ACHN (cell line): ENCODE measurements around the gene PEX12.
A peak's percentile ranks its signal among the peaks of the same experiment; 100 is the strongest.
"Not testable (repeated sequence)": the region's sequence is repeated elsewhere in the genome, so short reads cannot be mapped to it uniquely, and the experiment has no call there.

Experiments
- DNase-seq: peaks from one replicate; pipeline ENCODE4 v3.0.0-alpha.2; 2015
- in situ Hi-C: cut with HindIII; loops from 2 replicates; pipeline ENCODE4 v1.10.0; 2017; ENCODE audit warnings: low sequenced_read_pairs, low pct_ligation_motif_present, low pct_unique_long_range_greater_than_20kb

The PEX12 gene

DNA sequence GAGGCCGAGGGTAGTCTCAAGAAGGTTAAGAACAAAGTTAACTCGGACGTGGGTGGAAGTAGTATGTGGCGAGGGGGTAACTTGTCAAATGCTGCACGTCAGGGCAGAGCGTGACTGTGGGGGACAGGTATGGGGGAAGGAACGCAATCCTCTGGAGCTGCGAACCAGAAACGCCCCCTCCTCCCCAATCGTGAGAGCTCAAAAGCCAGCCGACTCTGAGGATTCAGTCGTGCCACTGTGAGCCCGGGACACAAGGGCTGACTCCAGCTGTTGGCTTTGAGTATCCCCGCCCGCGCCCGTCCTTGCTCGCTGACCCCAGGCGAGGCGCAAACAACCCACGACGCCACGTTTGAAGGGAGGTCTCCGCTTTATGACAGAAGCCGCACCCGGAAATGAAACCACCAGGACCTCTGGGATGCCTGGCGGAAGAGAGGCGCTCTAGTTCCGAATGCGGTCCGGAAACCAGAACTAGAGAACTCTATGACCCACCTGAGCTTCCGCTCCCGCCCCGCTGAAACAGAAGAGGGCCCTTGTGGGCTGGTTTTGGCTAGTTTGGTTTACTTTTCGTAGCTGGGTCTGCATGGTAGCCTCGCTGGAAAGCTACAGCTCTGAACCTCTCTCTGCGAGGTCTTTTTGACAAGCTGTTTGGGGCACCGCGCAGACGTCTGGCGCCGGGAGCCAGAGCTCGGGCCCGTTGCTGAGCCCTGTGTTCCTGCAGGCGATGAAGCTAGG, at the start of gene PEX12:
TSS of gene PEX12 (minus strand) at position 375 of the 732 bp plus-strand sequence. CDS start 550 bp downstream, outside the sequence.
- in situ Hi-C loops = no loop called here
- peak; percentile 81 for DNase-seq

DNA sequence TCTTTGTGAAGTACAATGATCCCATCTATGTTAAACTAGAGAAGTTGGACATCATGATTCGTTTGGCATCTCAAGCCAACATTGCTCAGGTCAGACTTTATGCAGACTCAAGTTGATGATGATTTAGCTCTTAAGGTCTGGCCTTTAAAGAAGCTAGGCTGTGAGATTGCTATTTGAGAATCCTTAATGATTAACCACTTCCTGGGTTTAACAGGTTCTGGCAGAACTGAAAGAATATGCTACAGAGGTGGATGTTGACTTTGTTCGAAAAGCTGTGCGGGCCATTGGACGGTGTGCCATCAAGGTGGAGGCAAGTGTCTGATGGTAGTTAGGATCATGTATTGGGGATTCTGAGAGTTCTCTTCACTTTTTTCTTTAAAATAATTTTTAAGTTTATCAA, 49.0 kb upstream of the PEX12 start:
- in situ Hi-C loops = no loop called here

DNA sequence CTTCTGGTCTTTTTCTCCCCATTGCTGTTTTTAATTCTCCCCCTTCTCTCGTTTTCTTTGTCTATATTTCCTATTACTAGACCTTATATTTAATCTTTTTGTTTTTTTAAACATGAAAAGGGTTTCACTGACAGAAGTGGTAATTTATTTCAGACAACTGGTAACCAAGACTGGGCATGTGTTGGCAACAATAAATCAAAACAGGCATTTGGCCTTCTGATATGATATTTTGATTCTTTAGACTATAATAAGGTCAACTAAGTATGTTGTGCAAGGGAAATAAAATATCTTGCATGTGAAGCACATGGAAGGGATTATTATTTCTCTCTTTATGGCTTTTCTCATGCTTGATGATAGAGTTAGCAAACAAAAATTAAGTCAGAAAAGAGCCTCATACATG, 43.4 kb upstream of the PEX12 start:
- no peak for DNase-seq
- in situ Hi-C loops = no loop called here

More for the DNA sequence above, 49.0 kb upstream of the PEX12 start:
- DNase-seq = peak; percentile 13

DNA sequence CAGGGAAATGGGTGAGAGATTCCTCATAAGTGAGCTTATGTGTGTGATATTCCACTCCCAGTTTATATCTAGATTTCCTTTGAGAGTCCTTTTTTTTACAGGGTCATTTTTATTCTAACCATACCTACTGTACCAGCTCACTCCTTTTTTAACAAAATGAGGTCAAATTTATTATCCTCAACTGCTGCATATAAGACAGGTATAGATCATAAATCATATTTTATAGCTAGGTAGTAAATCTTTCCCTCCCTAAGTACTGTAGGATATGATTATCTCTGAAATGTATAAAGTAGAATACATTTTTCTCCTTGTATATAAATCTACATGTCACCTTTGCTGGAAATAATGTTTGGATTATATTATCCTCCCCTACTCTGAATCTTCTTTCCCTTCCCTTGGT, 40.3 kb upstream of the PEX12 start:
- in situ Hi-C loops = no loop called here
- DNase-seq = no peak

DNA sequence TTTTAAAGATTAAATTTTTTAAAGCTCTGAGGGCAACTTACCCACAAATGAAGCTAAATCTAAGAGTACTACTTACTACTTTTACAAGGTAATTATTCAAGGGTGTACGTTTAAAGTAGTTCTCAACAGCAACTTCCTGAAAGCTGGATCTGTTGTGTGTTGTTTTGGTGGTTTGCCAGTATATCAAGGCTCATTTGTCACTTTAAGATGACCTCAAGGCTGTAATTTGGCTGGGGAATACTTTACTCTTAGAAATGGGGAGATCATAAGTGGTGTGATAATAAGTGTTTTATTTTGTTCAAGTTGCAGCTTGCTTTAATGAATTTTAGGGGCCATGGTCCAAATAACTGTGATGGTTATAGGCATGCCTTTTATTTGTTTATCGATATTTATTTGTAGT, 39.1 kb upstream of the PEX12 start:
- no peak for DNase-seq
- in situ Hi-C loops = no loop called here

DNA sequence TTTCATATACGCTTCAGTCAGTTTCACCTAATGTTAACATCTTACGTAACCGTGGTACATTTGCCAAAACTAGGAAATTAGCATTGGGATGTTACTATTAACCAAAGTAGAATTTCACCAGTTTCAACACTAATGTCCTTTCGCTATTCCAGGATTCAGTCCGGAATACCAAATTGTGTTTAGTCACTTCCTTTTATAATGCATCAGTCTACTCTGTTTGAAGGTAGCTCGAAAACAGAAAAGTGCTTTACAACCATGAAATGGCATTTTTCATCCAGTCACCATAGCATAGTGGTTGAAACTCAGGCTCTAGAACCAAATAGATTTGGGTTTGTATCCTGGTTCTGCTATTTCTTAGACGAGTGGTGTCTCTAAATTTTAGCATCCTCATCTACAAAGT, 38.2 kb upstream of the PEX12 start:
- in situ Hi-C loops = no loop called here
- DNase-seq = no peak

DNA sequence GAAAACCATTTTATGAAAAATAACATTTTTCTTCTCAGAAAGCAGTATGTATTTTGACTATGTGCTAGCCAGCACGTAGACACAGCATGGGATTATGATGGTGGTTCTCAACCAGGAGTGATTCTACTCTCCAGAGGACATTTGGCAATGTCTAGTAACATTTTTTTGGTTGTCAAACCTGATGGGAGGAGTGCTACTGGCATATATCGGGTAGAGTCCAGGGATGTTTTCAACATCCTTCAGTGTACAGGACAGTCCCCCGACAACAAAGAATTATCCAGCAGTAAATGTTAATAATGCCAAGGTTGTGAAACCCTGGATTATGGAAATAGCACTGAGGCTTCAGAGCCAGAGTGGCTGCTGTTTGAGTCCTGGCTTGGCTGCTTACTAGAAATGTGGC, 36.4 kb upstream of the PEX12 start:
- no peak for DNase-seq
- in situ Hi-C loops = no loop called here

DNA sequence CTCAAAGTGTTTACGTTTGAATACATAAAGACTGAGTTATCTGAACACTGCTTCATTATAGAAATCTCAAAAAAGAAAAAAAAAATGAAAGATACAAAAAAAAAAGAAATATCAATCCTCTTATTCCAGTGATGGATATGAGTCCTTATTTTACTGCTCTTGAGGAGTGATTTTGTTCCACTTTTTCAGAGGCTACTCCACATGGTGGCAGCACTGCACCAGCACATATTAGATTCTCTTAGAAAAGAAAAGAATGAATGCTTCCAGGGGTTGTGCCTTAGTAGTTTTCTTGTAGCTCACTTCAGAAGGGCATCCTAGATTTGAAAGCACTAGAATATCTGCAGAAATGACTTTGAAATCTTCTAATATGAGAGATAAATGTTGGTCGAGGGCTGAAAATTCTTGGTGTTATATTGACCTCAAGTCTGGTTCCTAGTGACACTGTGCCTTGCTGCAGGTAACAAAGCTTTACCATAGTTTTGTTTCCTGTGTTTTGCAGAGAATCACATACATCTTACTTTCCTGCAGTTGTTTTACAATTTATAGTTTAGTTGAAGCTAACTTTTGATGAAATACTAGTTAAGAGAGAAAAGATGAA, 34.7 kb upstream of the PEX12 start:
- in situ Hi-C loops = no loop called here
- DNase-seq = peak; percentile 60

DNA sequence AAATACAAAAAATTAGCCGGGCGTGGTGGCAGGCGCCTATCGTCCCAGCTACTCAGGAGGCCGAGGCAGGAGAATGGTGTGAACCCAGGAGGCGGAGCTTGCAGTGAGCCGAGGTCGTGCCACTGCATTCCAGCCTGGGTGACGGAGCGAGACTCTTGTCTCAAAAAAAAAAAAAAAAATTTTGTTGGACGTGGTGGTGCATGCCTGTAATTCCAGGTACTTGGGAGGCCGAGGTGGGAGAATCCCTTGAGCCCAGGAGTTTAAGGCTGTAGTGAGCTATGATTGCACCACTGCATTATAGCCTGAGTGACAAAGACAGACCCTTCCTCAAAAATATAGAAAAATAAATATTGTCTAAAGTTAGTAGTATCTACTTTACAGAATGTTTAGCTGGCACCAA, 32.4 kb upstream of the PEX12 start:
- in situ Hi-C loops, DNase-seq: not testable (repeated sequence)

DNA sequence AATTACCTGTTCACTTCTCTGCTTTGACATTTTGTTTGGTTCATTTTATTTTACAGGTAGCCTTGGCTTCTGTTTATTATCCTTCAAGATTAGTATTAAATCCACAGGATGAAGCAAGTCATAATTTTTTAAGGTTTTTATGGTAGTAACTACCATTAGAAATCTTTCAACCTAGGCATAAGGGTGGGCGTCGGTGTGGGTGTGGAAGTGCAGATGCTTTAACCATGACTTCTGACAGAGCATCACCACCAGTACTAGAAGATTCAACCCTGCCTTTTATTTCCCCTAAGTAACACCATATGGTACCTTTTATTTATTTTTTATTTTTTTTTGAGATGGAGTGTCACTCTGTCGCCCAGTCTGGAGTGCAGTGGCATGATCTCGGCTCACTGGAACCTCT, 31.5 kb upstream of the PEX12 start:
- no peak for DNase-seq
- in situ Hi-C loops = no loop called here

DNA sequence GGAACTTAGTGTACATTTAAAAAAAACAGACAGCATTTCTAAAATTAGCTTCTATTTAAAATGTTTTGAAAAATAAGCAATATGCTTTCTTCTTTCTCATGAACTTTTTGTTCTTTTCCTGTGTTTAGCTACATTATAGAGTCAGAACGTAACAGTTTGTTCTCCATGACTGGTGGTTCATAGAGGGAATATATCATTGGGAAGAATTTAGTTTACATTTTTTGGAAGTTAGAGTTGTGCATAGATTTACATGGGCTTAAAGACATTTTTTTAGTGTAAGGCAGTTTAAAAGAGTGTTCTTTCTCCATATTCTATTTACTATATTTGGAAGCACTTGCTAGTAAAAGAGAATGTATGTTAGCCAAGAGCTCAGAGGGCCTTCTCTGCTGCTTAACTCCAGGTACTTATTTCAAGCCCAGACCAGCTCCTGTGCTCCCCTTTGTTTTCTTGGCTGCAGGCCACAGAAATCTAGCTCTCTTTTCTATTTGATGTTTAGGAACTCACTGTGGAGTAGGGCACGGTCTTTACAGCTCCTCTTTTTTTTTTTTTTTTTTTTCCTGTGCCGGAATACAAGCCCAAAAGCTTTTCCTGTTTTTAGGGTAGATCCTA, 29.0 kb upstream of the PEX12 start:
- in situ Hi-C loops = no loop called here
- no peak for DNase-seq

DNA sequence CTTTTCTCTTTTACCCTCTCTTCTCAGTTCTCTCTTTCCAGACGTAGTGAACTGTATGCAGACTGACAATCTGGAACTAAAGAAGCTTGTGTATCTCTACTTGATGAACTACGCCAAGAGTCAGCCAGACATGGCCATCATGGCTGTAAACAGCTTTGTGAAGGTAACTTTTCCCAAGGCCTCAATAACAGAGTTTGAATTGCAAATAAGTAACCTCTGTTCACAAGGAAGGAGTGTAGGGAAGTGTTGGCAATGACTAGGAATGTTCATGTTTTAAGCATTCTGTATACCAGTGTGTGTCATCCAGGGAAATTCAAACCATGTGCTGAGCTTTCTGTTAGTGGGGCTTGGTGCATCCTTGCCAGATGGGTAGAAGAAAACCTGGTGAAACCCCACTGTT, 27.3 kb upstream of the PEX12 start:
- in situ Hi-C loops = no loop called here
- no peak for DNase-seq

DNA sequence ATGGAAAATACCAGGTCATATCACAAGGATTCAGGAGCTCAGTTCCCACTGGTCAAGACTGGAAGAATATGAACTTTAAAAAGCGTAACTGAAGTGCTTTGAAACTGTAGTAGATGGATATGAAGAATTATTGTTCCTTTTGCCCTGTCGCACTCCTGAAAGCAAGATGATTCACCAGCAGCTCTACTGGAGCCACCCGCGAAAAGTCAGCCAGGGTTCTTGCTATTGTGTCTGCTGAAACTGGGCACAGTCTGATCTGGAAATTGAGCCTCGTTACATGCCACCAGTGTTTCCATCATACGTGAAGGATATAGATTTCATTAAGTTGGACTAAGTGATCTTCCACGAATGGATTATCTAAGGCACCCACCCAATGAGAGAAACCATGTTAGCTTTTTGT, 25.3 kb upstream of the PEX12 start:
- no peak for DNase-seq
- in situ Hi-C loops = no loop called here

DNA sequence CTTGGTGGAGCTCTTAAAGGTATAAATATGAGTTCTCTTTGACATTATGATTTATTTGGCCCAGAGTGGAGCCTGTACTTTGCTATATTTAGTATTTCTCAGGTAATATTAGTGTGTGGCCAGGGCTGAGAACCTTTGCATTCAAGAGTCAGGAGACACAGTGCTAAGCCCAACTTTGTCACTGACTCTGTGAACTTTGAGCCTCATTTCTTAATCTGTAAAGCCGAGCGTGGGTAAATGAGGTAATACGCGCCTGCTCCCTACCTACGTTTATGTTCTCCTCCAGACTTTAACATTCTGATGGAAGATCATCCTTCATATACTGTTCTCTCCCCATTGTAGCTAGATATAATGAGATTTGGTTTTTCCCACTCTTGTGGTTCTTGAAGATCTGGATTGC, 19.2 kb upstream of the PEX12 start:
- no peak for DNase-seq
- in situ Hi-C loops = no loop called here

DNA sequence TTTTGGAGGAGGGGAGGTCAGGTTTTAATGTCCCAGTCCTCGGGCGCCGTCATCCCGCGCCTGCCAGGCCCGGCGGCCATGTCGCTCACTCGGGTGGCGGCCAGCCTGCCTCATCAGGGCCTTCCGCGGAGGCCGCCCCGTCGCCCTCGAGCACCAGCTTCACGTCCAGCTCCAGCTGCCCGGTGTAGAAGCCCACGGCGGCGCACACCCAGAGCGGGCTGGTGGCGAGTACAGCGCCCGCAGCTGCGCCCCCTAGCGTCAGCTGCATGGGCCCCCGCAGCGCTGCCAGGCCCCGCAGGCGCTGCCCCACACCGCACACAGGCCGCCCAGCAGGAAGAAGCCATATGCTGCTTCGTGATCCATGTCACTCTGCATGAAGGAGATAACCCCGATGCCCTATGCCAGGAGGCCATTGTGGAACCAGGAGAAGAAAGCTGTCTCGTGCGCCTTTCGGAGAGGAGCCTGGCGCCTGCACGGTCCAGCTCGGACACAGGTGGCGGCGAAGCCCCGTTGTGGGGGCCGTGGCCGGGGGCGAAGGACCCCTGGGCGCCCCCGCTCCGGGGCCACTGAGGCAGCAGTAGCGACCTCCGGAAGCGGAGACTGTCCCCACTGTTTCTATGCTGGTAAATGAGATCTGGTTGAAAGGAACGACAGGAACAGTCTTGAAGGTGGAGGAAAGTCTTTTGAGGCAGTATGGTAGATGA, 18.3 kb upstream of the PEX12 start:
- in situ Hi-C loops = no loop called here
- DNase-seq = no peak

DNA sequence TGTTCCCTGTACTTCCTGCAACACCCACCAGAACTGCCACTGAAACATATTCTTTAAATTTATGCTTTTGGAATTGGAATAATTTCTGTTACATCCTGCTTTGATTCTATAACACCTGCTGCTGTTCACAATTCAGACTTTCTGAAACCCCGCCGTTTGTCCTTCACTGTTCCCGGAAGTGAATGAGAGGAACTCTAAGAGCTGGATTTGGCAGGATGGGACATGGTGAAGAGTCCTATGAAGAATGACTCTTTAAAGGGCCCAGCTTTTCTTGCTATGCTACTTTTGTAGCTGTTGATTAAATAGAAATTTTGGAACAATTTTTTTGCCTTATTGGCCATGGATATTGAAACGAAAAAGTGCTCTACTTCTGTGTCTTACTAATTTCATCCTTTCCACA, 17.7 kb upstream of the PEX12 start:
- in situ Hi-C loops = no loop called here
- DNase-seq = no peak

DNA sequence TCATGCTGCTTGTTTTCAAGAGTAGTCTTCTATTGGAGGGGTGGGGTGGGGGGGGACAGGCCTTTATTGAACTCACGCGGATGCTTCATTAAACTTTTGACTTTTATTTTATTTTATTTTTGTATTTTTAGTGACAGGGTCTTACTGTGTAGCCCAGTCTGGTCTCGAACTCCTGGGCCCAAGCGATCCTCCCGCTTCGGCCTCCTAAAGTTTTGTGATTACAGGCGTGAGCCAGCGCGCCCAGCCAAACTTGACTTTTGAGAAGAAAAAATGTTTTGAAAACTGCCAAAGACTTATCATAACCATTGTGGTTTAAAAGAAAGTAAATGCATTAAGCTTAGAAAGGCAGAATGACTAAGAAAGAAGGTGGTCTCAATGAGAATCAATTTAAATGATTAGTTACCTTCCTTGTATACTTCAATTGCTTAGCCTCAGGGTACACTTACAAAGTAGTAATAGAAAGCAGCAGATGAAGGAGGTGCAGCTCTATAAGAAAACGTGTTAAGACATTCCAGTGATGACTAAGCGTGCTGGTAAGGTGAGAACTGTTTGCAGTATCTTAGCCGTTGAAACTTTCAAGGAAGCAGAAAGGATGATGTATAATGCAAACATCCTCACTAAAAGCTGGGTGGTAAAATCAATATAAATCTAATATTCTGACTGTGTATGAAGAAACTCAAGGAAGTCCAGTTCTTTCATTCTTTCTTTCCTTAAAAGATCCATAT, 10.0 kb upstream of the PEX12 start:
- DNase-seq = peak; percentile 88
- in situ Hi-C loops = no loop called here

DNA sequence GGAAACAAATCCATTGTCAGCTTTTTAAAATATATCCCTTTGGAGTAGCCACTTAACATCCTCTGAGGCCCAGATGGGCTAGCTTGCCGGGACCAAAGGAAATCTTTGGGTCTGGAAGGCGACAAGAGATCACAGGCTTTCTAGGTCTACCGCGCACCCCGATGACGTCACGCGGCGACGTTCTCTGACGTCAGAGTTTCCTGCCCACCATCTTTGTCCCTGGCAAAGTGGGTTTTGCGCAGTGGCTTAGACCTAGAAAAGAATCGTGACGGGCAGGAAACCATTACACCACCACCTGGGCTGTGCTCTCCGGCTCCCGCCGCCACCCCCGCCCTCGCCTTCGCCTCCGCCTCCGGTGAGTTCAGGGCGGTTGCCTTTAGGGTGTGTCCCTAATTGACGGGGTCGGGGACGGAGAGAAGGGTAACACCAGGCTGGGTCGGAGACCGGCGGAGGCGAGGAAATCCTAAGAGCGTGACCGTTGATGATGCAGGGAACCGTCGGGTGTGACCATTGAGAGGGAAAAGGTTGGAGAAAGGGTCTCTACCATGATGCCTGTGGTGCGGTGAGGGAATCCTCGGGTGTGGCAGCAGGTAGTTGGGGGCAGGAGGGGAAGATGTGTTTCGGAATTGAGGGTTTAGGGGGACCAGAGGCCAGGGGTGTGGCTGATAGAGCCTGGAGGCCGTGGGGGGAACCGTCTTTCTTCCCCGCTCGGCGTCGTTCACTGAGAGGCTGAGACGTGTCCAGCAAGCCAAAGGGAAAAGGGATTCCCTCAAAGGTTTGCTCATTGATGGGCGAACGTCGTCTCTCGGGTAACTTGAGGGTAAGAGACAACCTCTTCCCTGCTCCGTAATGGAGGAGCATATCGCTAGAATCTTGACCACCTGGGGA, 8.9 kb upstream of the PEX12 start, which contains the start of gene AP2B1:
TSS of gene AP2B1 (plus strand) at position 249 of the 888 bp plus-strand sequence. CDS start 6,709 bp downstream, outside the sequence.
- peak; percentile 96 for DNase-seq
- in situ Hi-C loops = no loop called here
